ENCODE data around the gene PSMG3.

GRCh38 chr7:1561036-1561940 is 8.5 kb downstream of the PSMG3 start:
- TF ChIP-seq CTCF (optimal IDR thresholded peaks at IDR 0.05 in 1 of 3, IDR thresholded peaks at IDR 0.05 in 1 of 3, conservative IDR thresholded peaks at IDR 0.05 in 1 of 3; ENCODE audit: extremely low read depth in 1 of 3, insufficient read depth in 2 of 3, low read length in 3 of 3) = no peak
- no peak for TF ChIP-seq EZH2 (IDR thresholded peaks at IDR 0.05; ENCODE audit: low read length)
